HG03558 (cell line): Measurements from ENCODE around the gene C4B.

Experiments
- ATAC-seq: cut with Tn5 transposase; IDR thresholded peaks from one replicate; pipeline ENCODE4 v1.9.1; 2021; ENCODE audit warnings: moderate number of reproducible peaks; ENCODE audit not compliant: unreplicated experiment; ENCODE audit errors: extremely low read depth

C4B gene

DNA sequence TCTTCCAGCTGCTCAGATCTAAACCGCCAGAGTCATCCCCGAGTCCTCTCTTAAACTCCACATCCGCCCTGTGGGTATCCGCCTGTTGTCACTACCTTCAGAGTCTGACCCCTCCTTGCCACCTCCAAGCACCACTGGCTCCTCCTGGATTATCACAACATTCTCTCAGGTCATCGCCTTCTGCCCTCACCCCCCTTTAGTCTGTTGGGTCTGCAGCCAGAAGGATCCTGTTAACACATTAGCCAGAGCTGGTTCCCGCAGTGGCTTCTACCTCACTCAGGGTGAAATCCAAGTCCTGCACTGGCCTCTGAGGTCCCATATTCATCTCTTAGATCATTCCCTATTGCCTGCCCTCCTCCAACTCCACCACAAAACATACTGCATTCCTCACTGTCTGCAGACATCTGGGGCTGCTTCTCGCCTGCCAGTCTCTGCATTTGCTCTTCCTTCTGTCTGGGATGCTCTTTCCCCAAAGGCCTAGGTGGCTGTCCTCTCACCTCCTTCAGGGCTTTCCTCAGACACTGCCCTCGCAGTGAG is 60.5 kb downstream of the C4B start:
- no peak for ATAC-seq

- ATAC-seq, result no peak
Observed at GRCh38 chr6:32075781-32076180, 61.2 kb downstream of the C4B start.

- no peak for ATAC-seq
Observed at GRCh38 chr6:32076321-32076809, 61.8 kb downstream of the C4B start.

GRCh38 chr6:32079566-32080290 is 65.1 kb downstream of the C4B start:
- no peak for ATAC-seq

- no peak for ATAC-seq
Observed at GRCh38 chr6:32081168-32081990, 66.8 kb downstream of the C4B start.

- no peak for ATAC-seq
Observed at GRCh38 chr6:32082478-32082877, 67.9 kb downstream of the C4B start.

- ATAC-seq, result no peak
Observed at GRCh38 chr6:32082935-32083334, 68.3 kb downstream of the C4B start.

- ATAC-seq, result no peak
Observed at GRCh38 chr6:32083812-32084768, 69.5 kb downstream of the C4B start.

- ATAC-seq, result no peak
Observed at GRCh38 chr6:32084780-32085179, 70.2 kb downstream of the C4B start.
